PC-3 (cell line): Measurements from ENCODE around the gene ZDHHC15. TPM values are rescaled to one million over a fixed set of nuclear protein-coding genes. Genes with fewer than 3 reads are reported as not detected.
"Not testable (repeated sequence)": the region's sequence is repeated elsewhere in the genome, so short reads cannot be mapped to it uniquely, and the experiment has no call there.

Source experiments
- ATAC-seq: fragments of 200-7000 bp; cut with Tn5 transposase; 2 replicates; pipeline ENCODE4 v1.9.1; 2020; ENCODE audit warnings: mild to moderate bottlenecking, moderate library complexity
- BruUV-seq: library from RNA; stranded (reverse); fragments of 400-500 nt; replicated peaks from 2 replicates; lab custom pipeline; 2021; lab: Mats Ljungman, UMichigan
- CTCF ChIA-PET: fragments of 300-600 bp; sonication (Branson Sonifier 250); formaldehyde crosslinking; loops from one replicate; lab custom pipeline; 2022; ENCODE audit warnings: antibody characterized with exemption; lab: Charles Lee
- POLR2A ChIA-PET: fragments of 300-600 bp; sonication (Branson Sonifier 250); formaldehyde crosslinking; loops from one replicate; lab custom pipeline; 2022; ENCODE audit warnings: antibody characterized with exemption; ENCODE audit not compliant: unreplicated experiment; lab: Charles Lee
- DNase-seq: peaks from one replicate; pipeline ENCODE4 v3.0.0-alpha.2; 2015
- H2AFZ ChIP-seq: fragments of 300-600 bp; sonication (generic); 2 replicates; pipeline ENCODE4 v1.6.0; 2016; ENCODE audit warnings: antibody characterized with exemption, low read length
- H3F3A ChIP-seq: fragments of 300-600 bp; sonication (generic); one replicate; pipeline ENCODE4 v1.6.0; 2017; ENCODE audit warnings: antibody characterized with exemption, low read length, control low read depth, mild to moderate bottlenecking; ENCODE audit not compliant: unreplicated experiment
- H3K27ac ChIP-seq: fragments of 300-600 bp; sonication (generic); 2 replicates; pipeline ENCODE4 v1.5.1; 2016; ENCODE audit warnings: mild to moderate bottlenecking, low read length
- H3K27me3 ChIP-seq: fragments of 300-600 bp; sonication (generic); 2 replicates; pipeline ENCODE4 v1.6.1; 2016; ENCODE audit warnings: low read length, mixed read lengths
- H3K36me3 ChIP-seq: fragments of 300-600 bp; sonication (generic); 2 replicates; pipeline ENCODE4 v1.6.1; 2016; ENCODE audit warnings: low read depth, mixed run types, low read length, mixed read lengths
- H3K4me1 ChIP-seq: fragments of 300-600 bp; sonication (generic); 2 replicates; pipeline ENCODE4 v1.5.1; 2016; ENCODE audit warnings: low read length; ENCODE audit not compliant: insufficient read depth
- H3K4me2 ChIP-seq: fragments of 300-600 bp; sonication (generic); 2 replicates; pipeline ENCODE4 v1.6.0; 2016; ENCODE audit warnings: low read length
- H3K4me3 ChIP-seq: fragments of 300-600 bp; sonication (generic); 2 replicates; pipeline ENCODE4 v1.5.1; 2016; ENCODE audit warnings: mild to moderate bottlenecking, low read length, mixed read lengths
- H3K79me2 ChIP-seq: fragments of 300-600 bp; sonication (generic); 2 replicates; pipeline ENCODE4 v1.6.1; 2017; ENCODE audit warnings: low read length, mixed read lengths
- H3K9ac ChIP-seq: fragments of 300-600 bp; sonication (generic); 2 replicates; pipeline ENCODE4 v1.6.0; 2016; ENCODE audit warnings: mild to moderate bottlenecking, low read length
- H3K9me2 ChIP-seq: fragments of 300-600 bp; sonication (generic); replicated peaks from 2 replicates; pipeline ENCODE4 v1.6.1; 2016; ENCODE audit warnings: mixed run types, low read length, mixed read lengths
- H3K9me3 ChIP-seq: fragments of 300-600 bp; sonication (generic); 2 replicates; pipeline ENCODE4 v1.6.1; 2016; ENCODE audit warnings: low read length, mixed read lengths
- H4K20me1 ChIP-seq: fragments of 300-600 bp; sonication (generic); 2 replicates; pipeline ENCODE4 v1.6.1; 2016; ENCODE audit warnings: low read length, mixed read lengths
- CTCF ChIP-seq: fragments of 300-600 bp; sonication (generic); conservative IDR thresholded peaks from 2 replicates; pipeline ENCODE4 v1.5.1; 2017; ENCODE audit warnings: antibody characterized with exemption, low read depth, mild to moderate bottlenecking, low read length
- EZH2 ChIP-seq: fragments of 300-600 bp; sonication (generic); IDR thresholded peaks from one replicate; pipeline ENCODE4 v1.6.1; 2017; ENCODE audit warnings: antibody characterized with exemption, mild to moderate bottlenecking, low read length; ENCODE audit not compliant: unreplicated experiment
- EZH2phosphoT487 ChIP-seq: fragments of 300-600 bp; sonication (generic); IDR thresholded peaks from 2 replicates; pipeline ENCODE4 v1.6.1; 2018; ENCODE audit warnings: mild to moderate bottlenecking, antibody characterized with exemption, low read length, borderline replicate concordance
- intact Hi-C: fragments of 100-400 bp; cut with micrococcal nuclease; formaldehyde crosslinking; loops from 2 replicates; pipeline ENCODE4 v1.9.0; 2023
- total RNA-seq: library from RNA; depleted of rRNA; stranded (reverse); fragments of >200 nt; gene quantifications from 2 replicates; pipeline ENCODE4 v1.2.3, GENCODE V29; 2014

ZDHHC15 gene
- total RNA-seq, 1 experiment from 2014 or later = not detected

GRCh38 chrX:75421688-75422230 is 101.1 kb downstream of the ZDHHC15 start:
- no peaks in the 10 kb centered on the region for H3K79me2 ChIP-seq
- no peaks in the 10 kb centered on the region for H3K36me3 ChIP-seq
- intact Hi-C loops = no loop called here
- no peak overlapping the region for H3K9ac ChIP-seq
- no peaks in the 10 kb centered on the region for H3F3A ChIP-seq
- no peaks in the 10 kb centered on the region for H3K9me2 ChIP-seq
- H3K27ac ChIP-seq = no peak overlapping the region
- DNase-seq (no peak), ATAC-seq (no peak)
- POLR2A ChIA-PET = no interaction called here
- TF ChIP-seq CTCF (no peak), EZH2phosphoT487 (no peak), EZH2 (no peak)
- no peaks in the 10 kb centered on the region for H3K4me1 ChIP-seq
- no peak overlapping the region for H3K4me3 ChIP-seq
- H3K9me3 ChIP-seq = no peaks in the 10 kb centered on the region
- BruUV-seq = no TSS peak
- H3K4me2 ChIP-seq = no peak overlapping the region
- no peaks in the 10 kb centered on the region for H4K20me1 ChIP-seq
- CTCF ChIA-PET = no interaction called here
- H3K27me3 ChIP-seq = no peaks in the 10 kb centered on the region
- H2AFZ ChIP-seq = no peak overlapping the region

GRCh38 chrX:75407153-75407552 is 115.7 kb downstream of the ZDHHC15 start:
- H2AFZ ChIP-seq, H3K27me3 ChIP-seq, POLR2A ChIA-PET, H3K9me3 ChIP-seq, H3K79me2 ChIP-seq, CTCF ChIA-PET, H3K9ac ChIP-seq, H3K4me1 ChIP-seq, BruUV-seq, H3K36me3 ChIP-seq, H3K9me2 ChIP-seq, H3K4me2 ChIP-seq, H4K20me1 ChIP-seq, intact Hi-C loops, H3F3A ChIP-seq, H3K27ac ChIP-seq, H3K4me3 ChIP-seq, ATAC-seq, DNase-seq: not testable (repeated sequence)

GRCh38 chrX:75390470-75390869 is 132.4 kb downstream of the ZDHHC15 start:
- Histone ChIP-seq H3K4me3 (no peak overlapping the region), H3K9ac (no peak overlapping the region), H3K27me3 (no peaks in the 10 kb centered on the region), H3F3A (no peaks in the 10 kb centered on the region), H3K9me3 (no peaks in the 10 kb centered on the region), H3K4me2 (no peak overlapping the region), H3K27ac (no peak overlapping the region), H2AFZ (no peak overlapping the region), H3K36me3 (no peaks in the 10 kb centered on the region), H3K4me1 (no peaks in the 10 kb centered on the region), H4K20me1 (no peaks in the 10 kb centered on the region), H3K79me2 (no peaks in the 10 kb centered on the region), H3K9me2 (no peaks in the 10 kb centered on the region)
- intact Hi-C loops = no loop called here
- ChIA-PET POLR2A (no interaction called here), CTCF (no interaction called here)
- no peak for ATAC-seq
- TF ChIP-seq EZH2phosphoT487 (no peak), EZH2 (no peak), CTCF (no peak)
- BruUV-seq = no TSS peak
- DNase-seq = no peak
